ENCODE measurements around the gene SGSM2.
A peak's percentile ranks its signal among the peaks of the same experiment; 100 is the strongest.

Gene SGSM2

DNA sequence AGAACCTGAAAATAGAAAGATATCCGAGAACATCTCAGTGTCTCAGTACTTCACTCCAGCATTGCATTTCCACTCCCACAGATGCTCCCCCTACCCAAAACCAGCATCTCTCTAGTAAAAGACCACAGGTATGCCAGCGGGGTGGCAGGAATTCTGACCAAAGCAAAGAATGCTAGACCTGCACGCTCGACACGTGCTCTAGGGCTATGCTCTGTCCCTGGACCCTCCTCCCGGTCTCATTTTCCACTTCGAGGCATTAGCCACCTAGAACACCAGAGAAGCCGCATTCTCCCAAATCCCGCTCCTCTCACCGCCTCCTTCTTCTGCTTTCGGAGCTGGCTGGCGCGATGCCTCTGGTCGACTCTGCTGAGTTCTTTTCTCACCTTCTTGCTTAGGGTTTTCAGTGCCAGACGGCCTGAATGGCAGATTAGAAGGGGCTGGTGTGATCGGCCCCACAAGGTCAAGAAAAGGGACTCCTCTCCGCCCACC, 1.5 kb upstream of the SGSM2 start:
- ATAC-seq: 0 out of 3 replicates have a peak, but pooled peaks have one; percentile 0
- TF ChIP-seq ZNF70 (CRISPR knock-in tag; IDR thresholded peaks at IDR 0.05) (no peak), GLIS3 (CRISPR knock-in tag; IDR thresholded peaks at IDR 0.05) (no peak), PPARA (CRISPR knock-in tag; IDR thresholded peaks at IDR 0.05; ENCODE audit: borderline replicate concordance) (no peak)

DNA sequence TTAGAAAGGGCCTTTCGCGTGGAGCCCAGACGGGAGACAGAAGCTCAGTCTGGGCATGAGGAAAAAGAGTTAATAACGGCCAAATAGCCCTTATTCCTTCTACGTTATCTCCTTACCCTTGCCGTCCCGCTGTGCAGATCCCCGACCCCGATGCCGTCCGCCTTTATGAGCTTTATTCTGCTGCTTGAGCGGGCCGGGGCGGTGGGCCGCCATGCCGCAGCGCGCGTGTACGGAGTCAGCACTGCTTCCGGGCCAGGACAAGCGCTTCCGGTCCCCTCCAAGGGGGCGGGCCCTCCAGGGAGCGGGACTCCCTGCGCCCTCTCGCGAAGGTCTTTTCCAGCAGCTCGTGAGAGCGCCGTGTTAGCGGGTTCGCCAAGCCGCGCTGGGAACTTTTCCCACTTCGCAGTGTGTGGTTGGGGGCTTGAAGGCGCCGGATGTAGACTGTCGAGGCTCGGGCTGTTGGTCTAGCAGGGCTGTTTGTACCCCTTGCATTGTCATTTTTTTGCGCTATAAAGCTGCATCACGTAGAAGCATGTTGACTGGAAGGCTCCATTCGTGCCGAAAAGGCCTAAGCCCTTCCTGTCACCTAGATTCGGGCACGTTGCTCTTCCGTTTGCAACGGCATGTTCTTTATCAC, 968 bp upstream of the SGSM2 start, which contains the start of gene TSR1:
Gene TSR1 (minus strand): TSS at position 243 of the 637 bp plus-strand sequence. CDS start 30 bp downstream, at position 213.
- TF ChIP-seq ZNF70 (CRISPR knock-in tag; IDR thresholded peaks at IDR 0.05) (no peak), TOX (CRISPR knock-in tag; IDR thresholded peaks at IDR 0.05; ENCODE audit: borderline replicate concordance) (no peak), ISL1 (CRISPR knock-in tag; IDR thresholded peaks at IDR 0.05) (no peak), ESRRG (CRISPR knock-in tag; IDR thresholded peaks at IDR 0.05) (no peak), TSHZ2 (CRISPR knock-in tag; IDR thresholded peaks at IDR 0.05) (no peak), ZC3H10 (CRISPR knock-in tag; IDR thresholded peaks at IDR 0.05) (no peak), ZNF565 (CRISPR knock-in tag; conservative IDR thresholded peaks at IDR 0.05; ENCODE audit: low read depth) (no peak)
- TF ChIP-seq, protein P1, sequence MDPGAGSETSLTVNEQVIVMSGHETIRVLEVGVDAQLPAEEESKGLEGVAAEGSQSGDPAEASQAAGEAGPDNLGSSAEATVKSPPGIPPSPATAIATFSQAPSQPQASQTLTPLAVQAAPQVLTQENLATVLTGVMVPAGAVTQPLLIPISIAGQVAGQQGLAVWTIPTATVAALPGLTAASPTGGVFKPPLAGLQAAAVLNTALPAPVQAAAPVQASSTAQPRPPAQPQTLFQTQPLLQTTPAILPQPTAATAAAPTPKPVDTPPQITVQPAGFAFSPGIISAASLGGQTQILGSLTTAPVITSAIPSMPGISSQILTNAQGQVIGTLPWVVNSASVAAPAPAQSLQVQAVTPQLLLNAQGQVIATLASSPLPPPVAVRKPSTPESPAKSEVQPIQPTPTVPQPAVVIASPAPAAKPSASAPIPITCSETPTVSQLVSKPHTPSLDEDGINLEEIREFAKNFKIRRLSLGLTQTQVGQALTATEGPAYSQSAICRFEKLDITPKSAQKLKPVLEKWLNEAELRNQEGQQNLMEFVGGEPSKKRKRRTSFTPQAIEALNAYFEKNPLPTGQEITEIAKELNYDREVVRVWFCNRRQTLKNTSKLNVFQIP (CRISPR knock-in tag; IDR thresholded peaks at IDR 0.05; ENCODE audit: borderline replicate concordance, low read depth): no peak
- TF ChIP-seq, protein P2, sequence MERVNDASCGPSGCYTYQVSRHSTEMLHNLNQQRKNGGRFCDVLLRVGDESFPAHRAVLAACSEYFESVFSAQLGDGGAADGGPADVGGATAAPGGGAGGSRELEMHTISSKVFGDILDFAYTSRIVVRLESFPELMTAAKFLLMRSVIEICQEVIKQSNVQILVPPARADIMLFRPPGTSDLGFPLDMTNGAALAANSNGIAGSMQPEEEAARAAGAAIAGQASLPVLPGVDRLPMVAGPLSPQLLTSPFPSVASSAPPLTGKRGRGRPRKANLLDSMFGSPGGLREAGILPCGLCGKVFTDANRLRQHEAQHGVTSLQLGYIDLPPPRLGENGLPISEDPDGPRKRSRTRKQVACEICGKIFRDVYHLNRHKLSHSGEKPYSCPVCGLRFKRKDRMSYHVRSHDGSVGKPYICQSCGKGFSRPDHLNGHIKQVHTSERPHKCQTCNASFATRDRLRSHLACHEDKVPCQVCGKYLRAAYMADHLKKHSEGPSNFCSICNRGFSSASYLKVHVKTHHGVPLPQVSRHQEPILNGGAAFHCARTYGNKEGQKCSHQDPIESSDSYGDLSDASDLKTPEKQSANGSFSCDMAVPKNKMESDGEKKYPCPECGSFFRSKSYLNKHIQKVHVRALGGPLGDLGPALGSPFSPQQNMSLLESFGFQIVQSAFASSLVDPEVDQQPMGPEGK (CRISPR knock-in tag; IDR thresholded peaks at IDR 0.05; ENCODE audit: borderline replicate concordance): no peak
- ATAC-seq: peak; percentile 96

DNA sequence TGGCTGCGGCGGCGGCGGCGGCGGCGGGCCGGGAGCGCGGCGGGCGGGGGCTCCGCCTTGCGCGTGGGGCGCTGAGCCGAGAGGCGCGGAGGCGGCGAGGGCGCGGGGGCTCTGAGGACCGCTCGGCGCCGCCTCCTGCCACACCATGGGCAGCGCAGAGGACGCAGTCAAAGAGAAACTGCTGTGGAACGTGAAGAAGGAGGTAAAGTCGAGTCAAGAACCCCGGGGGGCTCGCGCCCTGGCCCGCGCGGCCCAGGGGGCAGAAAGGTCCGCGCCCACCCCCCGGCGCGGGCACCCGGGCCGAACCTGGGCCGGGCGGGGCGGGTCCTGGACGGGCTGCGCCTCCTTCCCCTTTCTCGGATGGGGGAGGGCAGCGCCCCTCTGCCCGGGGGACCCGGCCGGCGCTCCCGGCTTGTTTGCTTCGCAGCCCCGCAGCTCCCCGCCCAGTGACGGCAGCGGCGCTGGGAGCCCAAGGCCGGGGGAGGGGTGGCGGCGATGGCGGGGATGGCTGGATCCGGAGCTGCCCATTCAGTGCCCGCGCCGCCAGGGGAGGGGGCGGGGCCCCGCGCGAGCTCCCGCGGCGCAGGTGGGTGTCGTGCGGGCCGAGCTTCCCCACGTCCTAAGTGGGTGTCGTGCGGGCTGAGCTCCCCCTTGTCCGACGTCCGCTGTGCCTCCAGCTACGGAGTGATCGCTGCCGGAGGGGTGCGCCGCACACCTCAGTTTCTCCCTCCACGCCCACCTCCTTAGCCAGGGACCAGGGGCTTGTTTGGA, 428 bp downstream of the SGSM2 start:
- ATAC-seq: peak; percentile 57
- no peak for TF ChIP-seq RARB (CRISPR knock-in tag; IDR thresholded peaks at IDR 0.05)
- no peak for TF ChIP-seq ZFP3 (CRISPR knock-in tag; IDR thresholded peaks at IDR 0.05)
- TF ChIP-seq TCF4 (CRISPR knock-in tag; IDR thresholded peaks at IDR 0.05; ENCODE audit: borderline replicate concordance): no peak
- no peak for TF ChIP-seq BACH2 (CRISPR knock-in tag; IDR thresholded peaks at IDR 0.05; ENCODE audit: borderline replicate concordance)
- no peak for TF ChIP-seq ZNF565 (CRISPR knock-in tag; conservative IDR thresholded peaks at IDR 0.05; ENCODE audit: low read depth)
- TF ChIP-seq TSHZ2 (CRISPR knock-in tag; IDR thresholded peaks at IDR 0.05): no peak
- TF ChIP-seq PPARA (CRISPR knock-in tag; IDR thresholded peaks at IDR 0.05; ENCODE audit: borderline replicate concordance): no peak
- no peak for TF ChIP-seq ISL1 (CRISPR knock-in tag; IDR thresholded peaks at IDR 0.05)
- no peak for TF ChIP-seq SNAI2 (CRISPR knock-in tag; IDR thresholded peaks at IDR 0.05)
- TF ChIP-seq TOX (CRISPR knock-in tag; IDR thresholded peaks at IDR 0.05; ENCODE audit: borderline replicate concordance): no peak
- no peak for TF ChIP-seq ESRRG (CRISPR knock-in tag; IDR thresholded peaks at IDR 0.05)
- TF ChIP-seq, protein P3, sequence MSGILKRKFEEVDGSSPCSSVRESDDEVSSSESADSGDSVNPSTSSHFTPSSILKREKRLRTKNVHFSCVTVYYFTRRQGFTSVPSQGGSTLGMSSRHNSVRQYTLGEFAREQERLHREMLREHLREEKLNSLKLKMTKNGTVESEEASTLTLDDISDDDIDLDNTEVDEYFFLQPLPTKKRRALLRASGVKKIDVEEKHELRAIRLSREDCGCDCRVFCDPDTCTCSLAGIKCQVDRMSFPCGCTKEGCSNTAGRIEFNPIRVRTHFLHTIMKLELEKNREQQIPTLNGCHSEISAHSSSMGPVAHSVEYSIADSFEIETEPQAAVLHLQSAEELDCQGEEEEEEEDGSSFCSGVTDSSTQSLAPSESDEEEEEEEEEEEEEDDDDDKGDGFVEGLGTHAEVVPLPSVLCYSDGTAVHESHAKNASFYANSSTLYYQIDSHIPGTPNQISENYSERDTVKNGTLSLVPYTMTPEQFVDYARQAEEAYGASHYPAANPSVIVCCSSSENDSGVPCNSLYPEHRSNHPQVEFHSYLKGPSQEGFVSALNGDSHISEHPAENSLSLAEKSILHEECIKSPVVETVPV (CRISPR knock-in tag; IDR thresholded peaks at IDR 0.05): no peak
- no peak for TF ChIP-seq ZFP30 (CRISPR knock-in tag; IDR thresholded peaks at IDR 0.05)
- TF ChIP-seq CREB5 (CRISPR knock-in tag; IDR thresholded peaks at IDR 0.05; ENCODE audit: low read depth): no peak
- TF ChIP-seq CSDC2 (CRISPR knock-in tag; IDR thresholded peaks at IDR 0.05): no peak
- no peak for TF ChIP-seq GLIS3 (CRISPR knock-in tag; IDR thresholded peaks at IDR 0.05)
- TF ChIP-seq ZC3H10 (CRISPR knock-in tag; IDR thresholded peaks at IDR 0.05): no peak
- TF ChIP-seq, protein P2 (CRISPR knock-in tag; IDR thresholded peaks at IDR 0.05; ENCODE audit: borderline replicate concordance): no peak
- TF ChIP-seq ARNTL (CRISPR knock-in tag; IDR thresholded peaks at IDR 0.05; ENCODE audit: borderline replicate concordance, low read depth): no peak
